ENCODE data around the gene SPATS2. TPM values are rescaled to one million over a fixed set of nuclear protein-coding genes. Genes with fewer than 3 reads are reported as not detected.
"Not testable (repeated sequence)": the region's sequence is repeated elsewhere in the genome, so short reads cannot be mapped to it uniquely, and the experiment has no call there.

SPATS2 gene
- total RNA-seq, 4 donors from 2014 or later, result 3.3 to 46.0 (median 16.0) TPM

DNA sequence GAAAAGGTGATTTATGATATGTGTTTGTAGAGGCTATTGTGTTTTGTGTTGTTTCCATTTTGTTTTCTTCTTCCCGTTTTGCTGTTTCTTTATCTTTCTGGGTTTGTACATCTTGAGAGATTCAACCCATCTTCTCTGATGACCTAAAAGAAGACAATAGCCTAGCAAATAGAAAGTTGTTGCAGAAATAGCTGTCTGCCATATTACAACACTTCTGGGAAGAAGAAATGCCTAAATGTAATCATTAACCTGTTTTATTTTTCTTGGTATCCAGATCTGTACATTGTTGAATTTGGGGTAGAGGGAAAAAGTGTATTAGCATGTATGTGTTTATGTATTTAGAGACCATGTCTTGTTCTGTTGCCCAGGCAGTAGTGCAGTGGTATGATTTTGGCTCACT is 50.3 kb downstream of the SPATS2 start:
- H3K4me3 ChIP-seq, result no peak overlapping the region
- no peaks in the 10 kb centered on the region for H3K27me3 ChIP-seq
- H3K36me3 ChIP-seq, result no peaks in the 10 kb centered on the region
- no peak overlapping the region for H3K27ac ChIP-seq
- H3K9me3 ChIP-seq, result no peaks in the 10 kb centered on the region
- TF ChIP-seq, protein P1, sequence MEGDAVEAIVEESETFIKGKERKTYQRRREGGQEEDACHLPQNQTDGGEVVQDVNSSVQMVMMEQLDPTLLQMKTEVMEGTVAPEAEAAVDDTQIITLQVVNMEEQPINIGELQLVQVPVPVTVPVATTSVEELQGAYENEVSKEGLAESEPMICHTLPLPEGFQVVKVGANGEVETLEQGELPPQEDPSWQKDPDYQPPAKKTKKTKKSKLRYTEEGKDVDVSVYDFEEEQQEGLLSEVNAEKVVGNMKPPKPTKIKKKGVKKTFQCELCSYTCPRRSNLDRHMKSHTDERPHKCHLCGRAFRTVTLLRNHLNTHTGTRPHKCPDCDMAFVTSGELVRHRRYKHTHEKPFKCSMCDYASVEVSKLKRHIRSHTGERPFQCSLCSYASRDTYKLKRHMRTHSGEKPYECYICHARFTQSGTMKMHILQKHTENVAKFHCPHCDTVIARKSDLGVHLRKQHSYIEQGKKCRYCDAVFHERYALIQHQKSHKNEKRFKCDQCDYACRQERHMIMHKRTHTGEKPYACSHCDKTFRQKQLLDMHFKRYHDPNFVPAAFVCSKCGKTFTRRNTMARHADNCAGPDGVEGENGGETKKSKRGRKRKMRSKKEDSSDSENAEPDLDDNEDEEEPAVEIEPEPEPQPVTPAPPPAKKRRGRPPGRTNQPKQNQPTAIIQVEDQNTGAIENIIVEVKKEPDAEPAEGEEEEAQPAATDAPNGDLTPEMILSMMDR (IDR thresholded peaks at IDR 0.05), result no peak
- no peak for TF ChIP-seq POLR2A (IDR thresholded peaks at IDR 0.05)
- no peak for DNase-seq
- intact Hi-C loops (cut with DNase I; ENCODE audit: low total_unique reads), result no loop called here
- H3K4me1 ChIP-seq, result no peaks in the 10 kb centered on the region

DNA sequence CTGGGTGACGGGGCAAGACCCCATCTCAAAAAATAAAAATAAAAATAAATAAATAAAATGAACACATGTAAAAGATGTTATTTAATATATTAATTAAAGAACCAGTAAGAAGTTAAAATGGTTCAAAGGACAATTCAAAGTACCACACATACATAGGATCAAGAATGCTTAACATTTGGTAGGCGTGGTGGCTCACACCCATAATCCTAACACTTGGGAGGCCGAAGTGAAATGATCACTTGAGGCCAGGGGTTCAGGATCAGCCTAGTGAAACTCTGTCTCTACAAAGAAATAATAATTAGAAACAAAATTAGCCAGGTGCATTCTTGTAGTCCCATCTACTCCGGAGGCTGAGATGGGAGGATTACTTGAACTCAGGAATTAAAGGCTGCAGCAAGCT is 53.3 kb downstream of the SPATS2 start:
- TF ChIP-seq, protein P1 (IDR thresholded peaks at IDR 0.05), result no peak
- TF ChIP-seq POLR2A (IDR thresholded peaks at IDR 0.05), result no peak
- no peak overlapping the region for H3K4me3 ChIP-seq
- intact Hi-C loops (cut with DNase I; ENCODE audit: low total_unique reads), result no loop called here
- no peak for DNase-seq
- no peaks in the 10 kb centered on the region for H3K27me3 ChIP-seq
- H3K9me3 ChIP-seq, result no peaks in the 10 kb centered on the region
- no peaks in the 10 kb centered on the region for H3K36me3 ChIP-seq
- H3K4me1 ChIP-seq, result no peaks in the 10 kb centered on the region
- H3K27ac ChIP-seq, result no peak overlapping the region

DNA sequence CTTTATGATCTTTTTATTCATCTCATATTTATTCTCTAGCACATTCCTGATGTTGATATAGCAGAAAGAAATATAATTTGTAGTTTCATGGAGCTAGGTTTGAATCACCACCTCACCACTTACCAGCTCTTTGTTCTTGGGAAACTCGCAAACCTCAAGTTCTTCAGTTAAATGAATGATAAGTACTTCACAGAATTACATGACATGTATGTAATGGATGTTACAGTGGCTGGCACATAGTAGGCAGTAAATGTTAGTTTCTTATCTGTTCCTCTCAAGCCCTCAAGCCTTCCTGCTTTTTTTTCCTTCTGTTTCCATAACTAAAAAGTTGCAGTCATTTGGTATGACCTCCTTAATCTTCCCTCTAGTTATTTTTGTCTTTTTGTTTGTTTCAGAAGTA is 54.9 kb downstream of the SPATS2 start:
- H3K36me3 ChIP-seq, result no peaks in the 10 kb centered on the region
- TF ChIP-seq, protein P1 (IDR thresholded peaks at IDR 0.05), result no peak
- TF ChIP-seq POLR2A (IDR thresholded peaks at IDR 0.05), result no peak
- DNase-seq, result no peak
- H3K9me3 ChIP-seq, result no peaks in the 10 kb centered on the region
- H3K27me3 ChIP-seq, result no peaks in the 10 kb centered on the region
- H3K27ac ChIP-seq, result no peak overlapping the region
- H3K4me3 ChIP-seq, result no peak overlapping the region
- H3K4me1 ChIP-seq, result no peaks in the 10 kb centered on the region
- intact Hi-C loops (cut with DNase I; ENCODE audit: low total_unique reads), result no loop called here

DNA sequence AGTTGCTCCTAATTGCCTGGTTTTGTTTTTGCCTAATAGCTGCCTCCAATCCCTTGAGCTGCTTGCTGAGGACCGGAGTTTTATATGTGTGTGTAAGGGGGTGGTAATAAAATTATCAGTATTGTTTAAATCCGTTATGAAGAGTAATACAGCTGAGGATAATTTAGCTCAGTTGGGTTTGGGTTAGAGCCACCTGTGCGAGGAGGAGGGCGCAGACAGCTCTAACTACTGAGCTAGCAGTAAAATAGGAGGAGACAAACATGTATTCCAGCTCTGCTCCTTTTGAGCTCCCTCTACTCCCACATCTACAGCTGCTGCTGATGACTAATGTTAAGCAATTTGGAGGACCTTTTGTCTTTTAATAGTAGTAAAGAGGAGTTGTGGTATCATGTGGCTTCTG is 61.5 kb downstream of the SPATS2 start:
- Histone ChIP-seq H3K27me3 (no peaks in the 10 kb centered on the region), H3K36me3 (no peaks in the 10 kb centered on the region), H3K9me3 (no peaks in the 10 kb centered on the region), H3K27ac (no peak overlapping the region), H3K4me3 (no peak overlapping the region), H3K4me1 (no peaks in the 10 kb centered on the region)
- TF ChIP-seq, protein P1 (IDR thresholded peaks at IDR 0.05), result no peak
- no peak for TF ChIP-seq POLR2A (IDR thresholded peaks at IDR 0.05)
- intact Hi-C loops (cut with DNase I; ENCODE audit: low total_unique reads), result no loop called here
- peak in 1 of 2 donors; percentile 19 for DNase-seq

DNA sequence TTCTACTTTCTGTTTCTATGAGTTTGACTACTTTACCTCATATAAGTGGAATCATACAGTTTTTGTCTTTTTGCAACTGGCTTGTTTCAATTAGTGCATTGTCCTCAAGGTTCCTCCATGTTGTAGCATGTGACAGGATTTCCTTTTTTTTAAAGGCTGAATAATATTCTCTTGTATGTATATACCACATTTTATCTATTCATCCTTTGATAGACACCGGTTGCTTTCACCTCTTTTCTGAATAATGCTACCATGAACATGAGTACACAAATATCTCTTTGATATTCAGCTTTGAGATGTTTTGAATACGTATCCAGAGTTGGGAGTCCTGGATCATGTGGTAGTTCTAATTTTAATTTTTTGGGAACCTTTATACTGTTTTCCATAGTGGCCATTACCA is 65.4 kb downstream of the SPATS2 start:
- H3K9me3 ChIP-seq, result no peaks in the 10 kb centered on the region
- TF ChIP-seq, protein P1 (IDR thresholded peaks at IDR 0.05), result no peak
- TF ChIP-seq POLR2A (IDR thresholded peaks at IDR 0.05), result no peak
- DNase-seq, result no peak
- no peaks in the 10 kb centered on the region for H3K27me3 ChIP-seq
- no peak overlapping the region for H3K27ac ChIP-seq
- H3K36me3 ChIP-seq, result no peaks in the 10 kb centered on the region
- no peak overlapping the region for H3K4me3 ChIP-seq
- no peaks in the 10 kb centered on the region for H3K4me1 ChIP-seq
- intact Hi-C loops (cut with DNase I; ENCODE audit: low total_unique reads), result no loop called here

DNA sequence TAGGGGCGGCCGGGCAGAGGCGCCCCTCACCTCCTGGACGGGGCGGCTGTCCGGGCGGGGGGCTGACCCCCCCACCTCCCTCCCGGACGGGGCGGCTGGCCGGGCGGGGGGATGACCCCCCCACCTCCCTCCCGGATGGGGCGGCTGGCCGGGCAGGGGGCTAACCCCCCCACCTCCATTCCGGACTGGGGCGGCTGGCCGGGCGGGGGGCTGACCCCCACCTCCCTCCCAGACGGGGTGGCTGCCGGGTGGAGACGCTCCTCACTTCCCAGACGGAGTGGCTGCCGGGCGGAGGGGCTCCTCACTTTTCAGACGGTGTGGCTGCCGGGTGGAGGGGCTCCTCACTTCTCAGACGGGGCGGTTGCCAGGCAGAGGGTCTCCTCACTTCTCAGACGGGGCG is 69.5 kb downstream of the SPATS2 start:
- intact Hi-C loops (cut with DNase I; ENCODE audit: low total_unique reads); DNase-seq; H3K4me3 ChIP-seq: not testable (repeated sequence)

More for the DNA sequence above, 69.5 kb downstream of the SPATS2 start:
- H3K36me3 ChIP-seq, H3K4me1 ChIP-seq, H3K27me3 ChIP-seq, H3K9me3 ChIP-seq, H3K27ac ChIP-seq: not testable (repeated sequence)
